Subcutaneous adipose tissue (tissue), 4 donors: ENCODE results near the gene KRTAP13-4. TPM values are rescaled to one million over a fixed set of nuclear protein-coding genes. Genes with fewer than 3 reads are reported as not detected.

Experiments used
- total RNA-seq, 4 donors: library from RNA; depleted of rRNA; stranded (reverse); fragments of >200 nt; gene quantifications; one replicate each; pipeline ENCODE4 v1.1.0, GENCODE V29; 2016
- TF ChIP-seq, protein P1 (sequence below): fragments of 450-650 bp; IDR thresholded peaks from one replicate; pipeline ENCODE4 v1.5.1; 2016; ENCODE audit warnings: low read depth, mild to moderate bottlenecking, control low read depth, antibody characterized with exemption, moderate library complexity

Gene KRTAP13-4, protein sequence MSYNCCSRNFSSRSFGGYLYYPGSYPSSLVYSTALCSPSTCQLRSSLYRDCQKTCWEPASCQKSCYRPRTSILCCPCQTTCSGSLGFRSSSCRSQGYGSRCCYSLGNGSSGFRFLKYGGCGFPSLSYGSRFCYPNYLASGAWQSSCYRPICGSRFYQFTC
- total RNA-seq: not detected

DNA sequence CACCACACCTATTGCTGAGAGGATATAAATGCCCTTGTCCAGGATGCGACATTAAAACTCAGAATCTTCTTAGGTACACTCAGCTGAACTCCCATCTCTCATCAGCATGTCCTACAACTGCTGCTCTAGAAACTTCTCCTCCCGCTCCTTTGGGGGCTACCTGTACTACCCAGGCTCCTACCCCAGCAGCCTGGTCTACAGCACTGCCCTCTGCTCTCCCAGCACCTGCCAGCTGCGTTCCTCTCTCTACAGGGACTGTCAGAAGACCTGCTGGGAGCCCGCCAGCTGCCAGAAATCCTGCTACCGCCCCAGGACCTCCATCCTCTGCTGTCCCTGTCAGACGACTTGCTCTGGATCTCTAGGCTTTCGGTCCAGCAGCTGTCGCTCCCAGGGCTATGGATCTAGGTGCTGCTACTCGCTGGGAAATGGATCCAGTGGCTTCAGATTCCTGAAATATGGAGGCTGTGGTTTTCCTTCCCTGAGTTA lies at the start of gene KRTAP13-4:
TSS of gene KRTAP13-4 (plus strand) at position 51 of the 486 bp plus-strand sequence. CDS start at position 107, 56 bp downstream.
- TF ChIP-seq, protein P1, sequence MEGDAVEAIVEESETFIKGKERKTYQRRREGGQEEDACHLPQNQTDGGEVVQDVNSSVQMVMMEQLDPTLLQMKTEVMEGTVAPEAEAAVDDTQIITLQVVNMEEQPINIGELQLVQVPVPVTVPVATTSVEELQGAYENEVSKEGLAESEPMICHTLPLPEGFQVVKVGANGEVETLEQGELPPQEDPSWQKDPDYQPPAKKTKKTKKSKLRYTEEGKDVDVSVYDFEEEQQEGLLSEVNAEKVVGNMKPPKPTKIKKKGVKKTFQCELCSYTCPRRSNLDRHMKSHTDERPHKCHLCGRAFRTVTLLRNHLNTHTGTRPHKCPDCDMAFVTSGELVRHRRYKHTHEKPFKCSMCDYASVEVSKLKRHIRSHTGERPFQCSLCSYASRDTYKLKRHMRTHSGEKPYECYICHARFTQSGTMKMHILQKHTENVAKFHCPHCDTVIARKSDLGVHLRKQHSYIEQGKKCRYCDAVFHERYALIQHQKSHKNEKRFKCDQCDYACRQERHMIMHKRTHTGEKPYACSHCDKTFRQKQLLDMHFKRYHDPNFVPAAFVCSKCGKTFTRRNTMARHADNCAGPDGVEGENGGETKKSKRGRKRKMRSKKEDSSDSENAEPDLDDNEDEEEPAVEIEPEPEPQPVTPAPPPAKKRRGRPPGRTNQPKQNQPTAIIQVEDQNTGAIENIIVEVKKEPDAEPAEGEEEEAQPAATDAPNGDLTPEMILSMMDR: no peak

DNA sequence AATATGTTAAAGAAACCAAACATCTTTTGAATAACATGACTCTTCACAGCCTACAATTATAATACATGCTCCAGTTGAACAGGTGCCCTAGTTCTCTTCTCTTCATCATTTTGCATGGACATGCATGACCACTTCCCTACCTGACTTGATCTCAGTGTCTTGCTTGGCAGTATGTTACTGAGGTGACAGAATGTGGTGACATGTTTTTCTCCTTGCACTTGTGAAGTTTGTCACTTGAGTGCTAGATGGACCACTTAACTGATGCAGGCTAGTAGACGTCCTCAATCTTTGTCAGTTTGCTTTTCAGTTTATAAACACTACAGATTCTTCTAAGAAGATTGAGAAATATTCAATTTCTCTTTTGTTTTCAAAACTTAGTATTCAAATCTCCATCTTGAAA lies 47.8 kb upstream of the KRTAP13-4 start:
- TF ChIP-seq, protein P1: no peak

DNA sequence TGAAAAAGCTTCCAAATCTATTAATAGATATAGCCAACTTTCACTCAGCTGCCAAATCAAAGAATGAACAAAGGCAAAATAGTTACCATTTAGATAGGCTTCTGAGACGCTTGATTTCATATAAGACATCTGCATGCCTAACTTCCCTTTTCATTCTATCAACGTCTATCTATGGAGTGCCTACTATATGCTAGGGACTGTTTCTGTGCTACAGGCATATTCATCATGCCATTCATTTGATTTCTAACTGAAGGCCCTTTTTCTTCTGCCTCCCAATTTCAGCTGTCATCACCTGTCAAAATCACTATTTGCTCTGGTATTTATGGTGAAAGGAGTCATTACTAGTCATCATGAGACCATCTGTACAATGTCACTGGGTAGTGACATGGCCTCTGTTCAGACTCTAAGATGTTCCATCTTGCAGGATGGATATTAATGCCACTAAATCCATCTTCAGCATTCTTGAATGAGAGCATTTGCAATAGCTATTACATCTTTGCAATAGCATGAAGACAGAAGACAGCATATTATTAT lies 38.5 kb upstream of the KRTAP13-4 start:
- TF ChIP-seq, protein P1: no peak

DNA sequence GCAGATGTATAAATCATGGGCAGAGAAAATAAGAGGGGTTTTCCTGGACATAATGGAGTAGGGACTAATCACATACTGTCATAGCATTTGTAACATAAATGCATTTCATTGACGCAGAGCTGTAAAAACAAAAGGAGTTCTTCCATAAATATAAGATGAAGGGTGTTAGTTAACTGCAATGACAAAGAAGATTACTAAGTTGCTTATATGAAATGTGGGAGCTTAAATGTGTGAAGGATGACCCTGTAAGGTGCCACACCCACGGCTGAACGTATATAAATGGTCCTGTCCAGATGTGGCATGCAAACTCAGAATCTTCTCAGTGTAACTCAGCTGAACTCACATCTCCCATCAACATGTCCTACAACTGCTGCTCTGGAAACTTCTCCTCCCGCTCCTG lies 34.3 kb upstream of the KRTAP13-4 start, which contains the start of gene KRTAP13-1:
TSS of gene KRTAP13-1 (plus strand) at position 301 of the 400 bp plus-strand sequence. CDS start at position 357, 56 bp downstream.
- TF ChIP-seq, protein P1: no peak

DNA sequence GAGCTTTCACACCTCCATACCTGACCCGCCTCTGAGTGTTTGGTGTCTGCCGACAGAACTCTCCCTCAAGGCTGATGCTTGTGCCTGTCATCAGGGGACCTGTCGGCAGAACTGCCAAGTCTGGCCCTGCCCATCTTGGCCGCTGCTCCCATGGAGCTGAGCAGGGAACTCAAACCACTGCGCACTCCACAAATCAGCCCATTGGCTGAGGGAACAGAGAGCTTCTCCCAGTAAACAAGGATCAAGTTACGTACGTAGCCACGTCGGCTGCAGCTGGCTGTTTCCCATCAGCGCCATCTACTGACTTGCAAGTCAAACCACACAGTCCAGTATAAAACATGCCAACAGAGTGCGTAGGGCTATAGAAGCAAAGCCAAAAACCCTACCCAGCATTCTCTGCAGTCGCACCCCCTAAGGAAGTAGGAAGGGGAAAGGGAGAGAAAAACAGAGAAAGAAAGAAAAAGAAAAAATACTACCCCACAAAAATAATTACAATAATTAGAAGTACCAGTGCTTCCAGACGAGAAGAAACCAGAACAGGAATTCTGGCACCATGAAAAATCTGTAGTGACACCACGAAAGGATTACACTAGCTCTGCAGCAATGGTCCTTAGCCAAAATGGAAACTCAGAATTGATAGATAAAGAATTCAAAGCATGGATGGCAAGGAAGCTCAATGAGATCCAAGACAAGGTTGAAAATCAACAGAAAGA lies 21.1 kb upstream of the KRTAP13-4 start:
- TF ChIP-seq, protein P1: no peak

DNA sequence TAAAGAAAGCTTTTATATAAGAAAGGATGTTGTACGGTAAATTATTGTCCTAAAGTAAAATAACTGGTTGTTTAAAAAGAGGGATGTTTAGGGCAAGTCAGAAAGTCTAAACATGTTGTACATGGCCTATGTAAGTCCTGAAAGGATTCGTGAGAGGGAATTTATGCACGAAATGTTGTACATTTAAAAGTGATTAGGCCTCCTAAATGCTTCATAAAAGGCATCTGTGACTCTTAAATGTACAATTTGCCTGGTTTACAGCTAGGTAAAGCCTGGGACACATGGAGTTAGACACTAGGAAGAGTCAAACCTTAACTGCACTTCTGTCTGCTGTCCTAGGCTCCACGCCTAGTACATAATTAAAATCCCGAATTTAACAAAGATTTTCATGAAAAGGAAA lies 14.0 kb upstream of the KRTAP13-4 start:
- TF ChIP-seq, protein P1: no peak

DNA sequence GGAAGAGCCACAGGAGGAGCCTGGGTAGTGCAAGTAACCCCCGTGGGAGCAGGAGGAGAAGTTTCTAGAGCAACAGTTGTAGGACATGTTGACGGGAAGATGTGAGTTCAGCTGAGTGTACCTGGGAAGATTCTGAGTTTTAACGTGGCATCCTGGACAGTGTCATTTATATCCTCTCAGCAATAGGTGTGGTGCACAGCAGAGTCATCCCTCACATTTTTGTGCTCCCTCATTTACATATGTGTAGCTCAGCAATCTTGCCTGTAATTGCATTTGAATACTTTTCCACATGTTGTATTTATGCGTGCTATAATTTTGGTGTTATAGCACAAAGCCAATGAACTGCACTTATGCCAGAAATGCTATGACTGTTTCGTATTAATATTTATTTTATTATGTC lies 4.2 kb upstream of the KRTAP13-4 start, which contains the start of gene KRTAP13-3:
TSS of gene KRTAP13-3 (minus strand) at position 101 of the 400 bp plus-strand sequence. CDS start at position 87, 14 bp downstream.
- TF ChIP-seq, protein P1: no peak
